GDM1 (cell line): ENCODE measurements around the gene TMEM272.
"Not testable (repeated sequence)": the region's sequence is repeated elsewhere in the genome, so short reads cannot be mapped to it uniquely, and the experiment has no call there.

Experiments used
- DNase-seq: peaks from one replicate; lab custom pipeline; 2025; lab: John Stamatoyannopoulos, UW

Gene TMEM272

GRCh38 chr13:51824712-51825111, 20.3 kb downstream of the TMEM272 start:
- not testable (repeated sequence) for DNase-seq

- no peak for DNase-seq
These were observed 21.1 kb downstream of the TMEM272 start for GRCh38 chr13:51823863-51824262.

- DNase-seq: no peak
These were observed 21.6 kb downstream of the TMEM272 start for GRCh38 chr13:51823359-51823758.

GRCh38 chr13:51822106-51822815, 22.7 kb downstream of the TMEM272 start:
- DNase-seq: no peak

GRCh38 chr13:51821606-51822005, 23.4 kb downstream of the TMEM272 start:
- peak; percentile 67 for DNase-seq

GRCh38 chr13:51820016-51820597, 24.9 kb downstream of the TMEM272 start:
- no peak for DNase-seq

GRCh38 chr13:51819544-51819943, 25.4 kb downstream of the TMEM272 start:
- no peak for DNase-seq

- DNase-seq: no peak
These were observed 26.0 kb downstream of the TMEM272 start for GRCh38 chr13:51818781-51819511.

GRCh38 chr13:51818276-51818675, 26.7 kb downstream of the TMEM272 start:
- no peak for DNase-seq

GRCh38 chr13:51817717-51818116, 27.3 kb downstream of the TMEM272 start:
- no peak for DNase-seq

GRCh38 chr13:51816604-51817249, 28.2 kb downstream of the TMEM272 start:
- DNase-seq: no peak

GRCh38 chr13:51815848-51816247, 29.1 kb downstream of the TMEM272 start:
- no peak for DNase-seq

GRCh38 chr13:51814825-51815650, 29.9 kb downstream of the TMEM272 start:
- DNase-seq: peak; percentile 64

GRCh38 chr13:51814071-51814470, 30.9 kb downstream of the TMEM272 start:
- no peak for DNase-seq

GRCh38 chr13:51811920-51812451, 33.0 kb downstream of the TMEM272 start:
- no peak for DNase-seq

- DNase-seq: no peak
These were observed 33.9 kb downstream of the TMEM272 start for GRCh38 chr13:51811046-51811445.

GRCh38 chr13:51808811-51809210, 36.2 kb downstream of the TMEM272 start:
- no peak for DNase-seq

- DNase-seq: no peak
These were observed 37.9 kb downstream of the TMEM272 start for GRCh38 chr13:51807041-51807440.

- no peak for DNase-seq
These were observed 38.4 kb downstream of the TMEM272 start for GRCh38 chr13:51806566-51806965.

- DNase-seq: no peak
These were observed 39.1 kb downstream of the TMEM272 start for GRCh38 chr13:51805925-51806324.

- DNase-seq: no peak
These were observed 39.7 kb downstream of the TMEM272 start for GRCh38 chr13:51805313-51805712.
